ENCODE measurements around the gene TIMM8B. TPM values are rescaled to one million over a fixed set of nuclear protein-coding genes. Genes with fewer than 3 reads are reported as not detected.
"Not testable (repeated sequence)": the region's sequence is repeated elsewhere in the genome, so short reads cannot be mapped to it uniquely, and the experiment has no call there.

Gene TIMM8B
- total RNA-seq, 1 donor from 2014 or later, result 59.4 TPM

GRCh38 chr11:112097734-112098528 lies 11.4 kb upstream of the TIMM8B start:
- H3K9me3 Mint-ChIP-seq (ENCODE audit: unreplicated experiment), result no peaks in the 10 kb centered on the region
- H3K27me3 Mint-ChIP-seq (ENCODE audit: unreplicated experiment), result no peaks in the 10 kb centered on the region
- DNase-seq (ENCODE audit: extremely low spot score, unreplicated experiment), result no peak
- peaks cover 14% of the 10 kb centered on the region for H3K36me3 Mint-ChIP-seq (ENCODE audit: unreplicated experiment)
- no peak overlapping the region for H3K27ac Mint-ChIP-seq (ENCODE audit: unreplicated experiment)
- peaks cover 24% of the 10 kb centered on the region for H3K4me1 Mint-ChIP-seq (ENCODE audit: unreplicated experiment)
- TF ChIP-seq CTCF (IDR thresholded peaks at IDR 0.05), result no peak
- no peak overlapping the region for H3K4me3 Mint-ChIP-seq (ENCODE audit: unreplicated experiment)

GRCh38 chr11:112096194-112096593 lies 9.6 kb upstream of the TIMM8B start:
- H3K4me1 Mint-ChIP-seq (ENCODE audit: unreplicated experiment), result peaks cover 18% of the 10 kb centered on the region
- H3K27ac Mint-ChIP-seq (ENCODE audit: unreplicated experiment), result no peak overlapping the region
- TF ChIP-seq CTCF (IDR thresholded peaks at IDR 0.05), result no peak
- no peaks in the 10 kb centered on the region for H3K27me3 Mint-ChIP-seq (ENCODE audit: unreplicated experiment)
- DNase-seq (ENCODE audit: extremely low spot score, unreplicated experiment), result no peak
- H3K36me3 Mint-ChIP-seq (ENCODE audit: unreplicated experiment), result peaks cover 28% of the 10 kb centered on the region
- no peaks in the 10 kb centered on the region for H3K9me3 Mint-ChIP-seq (ENCODE audit: unreplicated experiment)
- H3K4me3 Mint-ChIP-seq (ENCODE audit: unreplicated experiment), result no peak overlapping the region

- not testable (repeated sequence) for H3K4me3 Mint-ChIP-seq (ENCODE audit: unreplicated experiment); H3K27ac Mint-ChIP-seq (ENCODE audit: unreplicated experiment); DNase-seq (ENCODE audit: extremely low spot score, unreplicated experiment); H3K9me3 Mint-ChIP-seq (ENCODE audit: unreplicated experiment); H3K4me1 Mint-ChIP-seq (ENCODE audit: unreplicated experiment); H3K27me3 Mint-ChIP-seq (ENCODE audit: unreplicated experiment)
- peaks cover 33% of the 10 kb centered on the region for H3K36me3 Mint-ChIP-seq (ENCODE audit: unreplicated experiment)
Observed at GRCh38 chr11:112095302-112095701, 8.7 kb upstream of the TIMM8B start.

- no peak for DNase-seq (ENCODE audit: extremely low spot score, unreplicated experiment)
- no peaks in the 10 kb centered on the region for H3K9me3 Mint-ChIP-seq (ENCODE audit: unreplicated experiment)
- H3K4me3 Mint-ChIP-seq (ENCODE audit: unreplicated experiment), result peak overlapping the region; percentile 99
- TF ChIP-seq CTCF (IDR thresholded peaks at IDR 0.05), result no peak
- H3K36me3 Mint-ChIP-seq (ENCODE audit: unreplicated experiment), result peaks cover 56% of the 10 kb centered on the region
- H3K27me3 Mint-ChIP-seq (ENCODE audit: unreplicated experiment), result no peaks in the 10 kb centered on the region
- peak overlapping the region; percentile 96 for H3K27ac Mint-ChIP-seq (ENCODE audit: unreplicated experiment)
- peaks cover 41% of the 10 kb centered on the region for H3K4me1 Mint-ChIP-seq (ENCODE audit: unreplicated experiment)
Observed at GRCh38 chr11:112087212-112087611, 656 bp upstream of the TIMM8B start.

GRCh38 chr11:112085822-112086421 lies 634 bp downstream of the TIMM8B start:
- H3K27me3 Mint-ChIP-seq (ENCODE audit: unreplicated experiment), result no peaks in the 10 kb centered on the region
- H3K9me3 Mint-ChIP-seq (ENCODE audit: unreplicated experiment), result no peaks in the 10 kb centered on the region
- peaks cover 48% of the 10 kb centered on the region for H3K36me3 Mint-ChIP-seq (ENCODE audit: unreplicated experiment)
- no peak for DNase-seq (ENCODE audit: extremely low spot score, unreplicated experiment)
- peak overlapping the region; percentile 99 for H3K4me3 Mint-ChIP-seq (ENCODE audit: unreplicated experiment)
- peaks cover 41% of the 10 kb centered on the region for H3K4me1 Mint-ChIP-seq (ENCODE audit: unreplicated experiment)
- no peak for TF ChIP-seq CTCF (IDR thresholded peaks at IDR 0.05)
- peak overlapping the region; percentile 96 for H3K27ac Mint-ChIP-seq (ENCODE audit: unreplicated experiment)

Data from osteocyte (in vitro differentiated cells).